GM12864 (cell line): ENCODE data around the gene PLEKHG1.
A peak's percentile ranks its signal among the peaks of the same experiment; 100 is the strongest.

Experiments
- DNase-seq: peaks from one replicate; pipeline ENCODE4 v3.0.0-alpha.2; 2011; ENCODE audit warnings: low read depth
- H3K4me3 ChIP-seq: 2 replicates; pipeline ENCODE4 v1.5.1; 2011; ENCODE audit warnings: mild to moderate bottlenecking, low read depth, low read length, control low read depth
- CTCF ChIP-seq: IDR thresholded peaks from 2 replicates; pipeline ENCODE4 v1.5.1; 2011; ENCODE audit warnings: low read depth, mild to moderate bottlenecking, moderate library complexity, low read length, control low read depth, inconsistent platforms; ENCODE audit errors: missing control alignments

The PLEKHG1 gene

GRCh38 chr6:150631984-150632642, 32.4 kb downstream of the PLEKHG1 start:
- TF ChIP-seq CTCF: no peak
- DNase-seq: no peak
- no peak overlapping the region for H3K4me3 ChIP-seq

GRCh38 chr6:150632785-150633485, 33.2 kb downstream of the PLEKHG1 start:
- peak overlapping the region; percentile 54 for H3K4me3 ChIP-seq
- no peak for TF ChIP-seq CTCF
- DNase-seq: no peak

- DNase-seq: no peak
- H3K4me3 ChIP-seq: peak overlapping the region; percentile 54
- TF ChIP-seq CTCF: no peak
Measured at GRCh38 chr6:150633486-150633834, 33.8 kb downstream of the PLEKHG1 start.

GRCh38 chr6:150634176-150634963, 34.7 kb downstream of the PLEKHG1 start:
- TF ChIP-seq CTCF: no peak
- H3K4me3 ChIP-seq: no peak overlapping the region; the same call in 1 of the 2 replicates
- no peak for DNase-seq

- TF ChIP-seq CTCF: no peak
- DNase-seq: no peak
- H3K4me3 ChIP-seq: no peak overlapping the region
Measured at GRCh38 chr6:150634964-150635292, 35.2 kb downstream of the PLEKHG1 start.

GRCh38 chr6:150635906-150636514, 36.3 kb downstream of the PLEKHG1 start:
- no peak overlapping the region for H3K4me3 ChIP-seq
- no peak for TF ChIP-seq CTCF
- no peak for DNase-seq
